ACC112 (cell line): ENCODE results near the gene CLSTN2.

Source experiments
- H2AFZ ChIP-seq: fragments of 200-600 bp; sonication (generic); one replicate; pipeline ENCODE4 v1.6.0; 2017; ENCODE audit warnings: antibody characterized with exemption, low read length; ENCODE audit not compliant: unreplicated experiment
- H3K27ac ChIP-seq: fragments of 200-600 bp; sonication (generic); 2 replicates; pipeline ENCODE4 v1.5.1; 2014; ENCODE audit warnings: low read depth, mild to moderate bottlenecking, antibody characterized with exemption, low read length, moderate library complexity
- H3K27me3 ChIP-seq: fragments of 200-600 bp; sonication (generic); 2 replicates; pipeline ENCODE4 v1.6.1; 2014; ENCODE audit warnings: mild to moderate bottlenecking, antibody characterized with exemption, low read length, moderate library complexity, mixed read lengths; ENCODE audit not compliant: insufficient read depth
- H3K36me3 ChIP-seq: fragments of 200-600 bp; sonication (generic); 2 replicates; pipeline ENCODE4 v1.6.1; 2016; ENCODE audit warnings: mild to moderate bottlenecking, antibody characterized with exemption, low read length, moderate library complexity, mixed read lengths; ENCODE audit not compliant: insufficient read depth
- H3K4me1 ChIP-seq: fragments of 200-600 bp; sonication (generic); one replicate; pipeline ENCODE4 v1.6.1; 2016; ENCODE audit warnings: low read length, mixed read lengths; ENCODE audit not compliant: insufficient read depth, unreplicated experiment, control insufficient read depth
- H3K4me3 ChIP-seq: fragments of 200-600 bp; sonication (generic); 2 replicates; pipeline ENCODE4 v1.5.1; 2014; ENCODE audit warnings: mild to moderate bottlenecking, low read depth, low read length
- H3K79me2 ChIP-seq: fragments of 200-600 bp; sonication (generic); one replicate; pipeline ENCODE4 v1.6.0; 2016; ENCODE audit warnings: low read length; ENCODE audit not compliant: control insufficient read depth, unreplicated experiment, insufficient read depth

The CLSTN2 gene

GRCh38 chr3:140559546-140559945, 624.6 kb downstream of the CLSTN2 start:
- no peaks in the 10 kb centered on the region for H3K36me3 ChIP-seq
- H3K79me2 ChIP-seq: no peaks in the 10 kb centered on the region
- no peak overlapping the region for H3K27ac ChIP-seq
- H3K4me3 ChIP-seq: no peak overlapping the region
- no peaks in the 10 kb centered on the region for H3K4me1 ChIP-seq
- no peaks in the 10 kb centered on the region for H3K27me3 ChIP-seq
- H2AFZ ChIP-seq: no peak overlapping the region

DNA sequence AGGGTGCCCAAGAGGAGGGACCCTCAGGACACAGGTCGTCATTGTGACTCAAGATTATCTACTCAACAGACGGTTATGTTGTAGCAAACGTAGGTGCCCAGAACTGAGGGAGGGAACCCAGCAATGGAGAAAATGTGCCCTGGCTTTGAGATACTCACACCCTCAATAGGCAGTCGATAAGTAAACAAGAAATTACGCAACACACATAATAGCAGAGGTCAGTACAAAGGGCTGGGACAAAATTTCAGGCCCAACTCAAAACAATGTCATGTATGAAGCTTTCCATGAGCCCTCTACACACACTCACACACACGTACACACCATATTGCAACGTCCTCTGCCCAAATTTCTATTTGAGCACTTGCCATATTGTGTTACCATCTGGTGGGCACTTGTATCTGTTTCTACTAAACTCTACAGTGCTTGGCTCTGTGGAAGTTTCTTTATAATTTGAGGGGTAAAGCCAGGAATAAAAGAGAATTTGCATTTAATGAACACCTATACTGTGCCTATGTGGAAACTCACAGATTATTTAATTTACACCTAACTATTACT, 628.3 kb downstream of the CLSTN2 start:
- no peak overlapping the region for H2AFZ ChIP-seq
- no peaks in the 10 kb centered on the region for H3K79me2 ChIP-seq
- no peak overlapping the region for H3K4me3 ChIP-seq
- no peaks in the 10 kb centered on the region for H3K27me3 ChIP-seq
- H3K27ac ChIP-seq: no peak overlapping the region
- no peaks in the 10 kb centered on the region for H3K36me3 ChIP-seq
- no peaks in the 10 kb centered on the region for H3K4me1 ChIP-seq

- H3K27me3 ChIP-seq: no peaks in the 10 kb centered on the region
- H3K27ac ChIP-seq: no peak overlapping the region
- H3K79me2 ChIP-seq: no peaks in the 10 kb centered on the region
- no peaks in the 10 kb centered on the region for H3K36me3 ChIP-seq
- no peak overlapping the region for H3K4me3 ChIP-seq
- H3K4me1 ChIP-seq: no peaks in the 10 kb centered on the region
- H2AFZ ChIP-seq: no peak overlapping the region
Measured at GRCh38 chr3:140568131-140568530, 633.1 kb downstream of the CLSTN2 start.

GRCh38 chr3:140568842-140569520, 634.0 kb downstream of the CLSTN2 start:
- Histone ChIP-seq H3K4me3 (no peak overlapping the region), H3K27me3 (no peaks in the 10 kb centered on the region), H3K27ac (no peak overlapping the region), H3K36me3 (no peaks in the 10 kb centered on the region), H3K79me2 (no peaks in the 10 kb centered on the region), H3K4me1 (no peaks in the 10 kb centered on the region), H2AFZ (no peak overlapping the region)

GRCh38 chr3:140570602-140571001, 635.6 kb downstream of the CLSTN2 start:
- Histone ChIP-seq H3K27me3 (no peaks in the 10 kb centered on the region), H3K36me3 (no peaks in the 10 kb centered on the region), H2AFZ (no peak overlapping the region), H3K4me1 (no peaks in the 10 kb centered on the region), H3K79me2 (no peaks in the 10 kb centered on the region), H3K4me3 (no peak overlapping the region), H3K27ac (no peak overlapping the region)

DNA sequence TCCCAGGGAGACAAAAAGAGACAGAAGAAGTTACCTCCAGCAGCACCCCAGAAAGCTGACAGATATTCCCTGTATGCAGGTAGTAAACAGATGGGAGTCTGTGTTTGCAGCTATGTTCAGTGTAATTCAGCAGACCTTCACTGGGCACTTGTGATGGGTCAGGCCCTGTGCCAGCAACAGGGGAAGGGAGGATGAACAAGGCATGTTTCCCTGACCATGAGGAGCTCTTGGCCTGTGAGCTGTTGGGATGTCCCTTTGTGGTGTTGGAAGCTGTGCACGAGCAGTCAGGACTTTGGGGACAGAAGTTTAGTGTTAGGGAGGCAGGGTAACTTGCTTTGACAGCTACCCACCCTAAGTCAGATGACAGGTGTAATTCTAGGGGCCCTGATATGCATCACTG, 636.9 kb downstream of the CLSTN2 start:
- no peaks in the 10 kb centered on the region for H3K4me1 ChIP-seq
- H3K27me3 ChIP-seq: no peaks in the 10 kb centered on the region
- H3K79me2 ChIP-seq: no peaks in the 10 kb centered on the region
- H3K36me3 ChIP-seq: no peaks in the 10 kb centered on the region
- H3K4me3 ChIP-seq: no peak overlapping the region
- H3K27ac ChIP-seq: no peak overlapping the region
- H2AFZ ChIP-seq: no peak overlapping the region

GRCh38 chr3:140572334-140572733, 637.3 kb downstream of the CLSTN2 start:
- H3K27ac ChIP-seq: no peak overlapping the region
- no peak overlapping the region for H2AFZ ChIP-seq
- no peaks in the 10 kb centered on the region for H3K27me3 ChIP-seq
- H3K4me3 ChIP-seq: no peak overlapping the region
- H3K36me3 ChIP-seq: no peaks in the 10 kb centered on the region
- no peaks in the 10 kb centered on the region for H3K79me2 ChIP-seq
- H3K4me1 ChIP-seq: no peaks in the 10 kb centered on the region

- Histone ChIP-seq H3K27ac (no peak overlapping the region), H2AFZ (no peak overlapping the region), H3K79me2 (no peaks in the 10 kb centered on the region), H3K27me3 (no peaks in the 10 kb centered on the region), H3K4me1 (no peaks in the 10 kb centered on the region), H3K4me3 (no peak overlapping the region), H3K36me3 (no peaks in the 10 kb centered on the region)
Measured at GRCh38 chr3:140573011-140573410, 638.0 kb downstream of the CLSTN2 start.

- Histone ChIP-seq H3K27ac (no peak overlapping the region), H3K4me1 (no peaks in the 10 kb centered on the region)
Measured at GRCh38 chr3:140574375-140574774, 639.4 kb downstream of the CLSTN2 start.

GRCh38 chr3:140576449-140576848, 641.5 kb downstream of the CLSTN2 start:
- no peaks in the 10 kb centered on the region for H3K4me1 ChIP-seq
- no peak overlapping the region for H3K27ac ChIP-seq
- H3K79me2 ChIP-seq: no peaks in the 10 kb centered on the region
- H3K36me3 ChIP-seq: no peaks in the 10 kb centered on the region
- H3K4me3 ChIP-seq: no peak overlapping the region
- no peaks in the 10 kb centered on the region for H3K27me3 ChIP-seq
- H2AFZ ChIP-seq: no peak overlapping the region

More at GRCh38 chr3:140574375-140574774, 639.4 kb downstream of the CLSTN2 start:
- Histone ChIP-seq H2AFZ (no peak overlapping the region), H3K4me3 (no peak overlapping the region), H3K79me2 (no peaks in the 10 kb centered on the region), H3K27me3 (no peaks in the 10 kb centered on the region), H3K36me3 (no peaks in the 10 kb centered on the region)

DNA sequence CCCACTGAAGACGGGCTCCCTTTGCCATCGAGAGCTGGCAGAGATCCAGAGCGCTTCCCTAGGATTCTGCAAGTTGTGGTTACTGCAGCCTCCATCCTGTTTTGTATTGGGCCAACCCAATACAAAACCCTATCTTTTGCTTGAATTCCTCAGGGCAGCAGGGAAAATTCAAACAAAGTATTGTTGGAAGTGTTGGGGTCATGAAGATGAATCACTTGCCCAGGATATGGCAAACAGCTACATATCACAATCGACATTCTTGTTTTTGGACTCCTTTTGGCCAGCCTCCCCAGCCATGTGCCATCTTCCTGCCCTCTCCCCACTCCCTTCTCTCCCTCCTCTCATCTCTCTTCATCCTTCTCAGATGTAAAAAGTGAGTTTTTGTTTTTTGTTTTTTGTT, 642.9 kb downstream of the CLSTN2 start:
- H3K4me3 ChIP-seq: no peak overlapping the region
- H3K79me2 ChIP-seq: no peaks in the 10 kb centered on the region
- no peaks in the 10 kb centered on the region for H3K36me3 ChIP-seq
- no peak overlapping the region for H3K27ac ChIP-seq
- no peaks in the 10 kb centered on the region for H3K27me3 ChIP-seq
- H2AFZ ChIP-seq: no peak overlapping the region
- no peaks in the 10 kb centered on the region for H3K4me1 ChIP-seq
